HG03103 (cell line): ENCODE measurements around the gene LMBR1.
A peak's percentile ranks its signal among the peaks of the same experiment; 100 is the strongest.

Source experiments
- ATAC-seq: cut with Tn5 transposase; IDR thresholded peaks from one replicate; pipeline ENCODE4 v1.9.1; 2021; ENCODE audit warnings: low read depth; ENCODE audit not compliant: unreplicated experiment

The LMBR1 gene

DNA sequence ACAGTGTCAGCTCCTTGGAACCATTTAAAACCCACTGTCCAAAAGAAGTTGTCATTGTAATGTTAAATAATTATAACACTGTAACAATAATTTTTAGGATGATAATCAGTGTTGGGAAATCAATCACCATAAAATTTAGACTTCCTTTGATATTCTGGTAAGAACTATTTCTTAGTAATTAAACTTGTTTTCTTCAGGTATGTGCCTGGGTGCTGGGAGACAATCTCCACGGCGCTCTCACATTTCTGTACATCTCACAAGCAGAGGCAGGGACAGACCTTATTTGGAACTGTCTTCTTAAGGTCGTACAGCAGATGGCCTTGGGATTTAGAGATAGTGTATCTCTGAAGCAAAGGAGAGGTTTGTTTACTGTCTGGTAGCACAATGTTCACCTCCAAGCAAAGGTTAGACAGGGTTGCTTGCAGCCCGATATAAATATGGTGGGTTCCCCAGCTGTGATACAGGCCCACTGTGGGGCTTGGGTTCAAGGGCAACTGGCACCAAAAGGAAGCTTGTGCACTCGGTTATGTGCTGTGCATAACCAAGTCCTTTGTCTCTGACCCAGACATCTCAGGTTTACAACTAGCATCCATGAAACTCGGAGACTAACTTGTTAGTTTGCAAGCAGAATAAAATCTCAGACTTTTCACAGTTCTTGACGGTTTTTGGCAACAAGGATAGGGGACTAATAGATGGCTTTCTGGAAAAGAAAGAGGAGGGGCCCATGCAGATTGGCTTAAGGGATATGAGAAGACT is 126.9 kb downstream of the LMBR1 start:
- ATAC-seq = no peak

DNA sequence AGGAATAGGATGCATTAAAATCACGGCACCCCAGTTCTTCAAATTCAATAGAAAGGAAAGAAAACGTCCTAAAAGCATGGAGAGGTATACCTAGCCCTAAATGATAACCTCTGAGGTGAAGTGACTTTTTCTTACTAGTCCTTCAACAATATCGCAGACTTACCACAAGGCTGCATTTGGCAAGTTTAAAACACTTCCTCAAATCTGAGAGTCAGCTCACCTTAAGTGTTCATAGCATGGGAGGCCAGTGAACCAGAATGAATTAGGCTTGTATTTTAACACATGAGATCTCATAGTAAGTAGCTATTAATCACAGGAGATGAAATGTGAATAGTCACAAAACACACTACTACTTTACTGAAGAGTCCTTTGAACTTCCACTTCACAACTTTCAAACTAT is 128.2 kb downstream of the LMBR1 start:
- no peak for ATAC-seq

DNA sequence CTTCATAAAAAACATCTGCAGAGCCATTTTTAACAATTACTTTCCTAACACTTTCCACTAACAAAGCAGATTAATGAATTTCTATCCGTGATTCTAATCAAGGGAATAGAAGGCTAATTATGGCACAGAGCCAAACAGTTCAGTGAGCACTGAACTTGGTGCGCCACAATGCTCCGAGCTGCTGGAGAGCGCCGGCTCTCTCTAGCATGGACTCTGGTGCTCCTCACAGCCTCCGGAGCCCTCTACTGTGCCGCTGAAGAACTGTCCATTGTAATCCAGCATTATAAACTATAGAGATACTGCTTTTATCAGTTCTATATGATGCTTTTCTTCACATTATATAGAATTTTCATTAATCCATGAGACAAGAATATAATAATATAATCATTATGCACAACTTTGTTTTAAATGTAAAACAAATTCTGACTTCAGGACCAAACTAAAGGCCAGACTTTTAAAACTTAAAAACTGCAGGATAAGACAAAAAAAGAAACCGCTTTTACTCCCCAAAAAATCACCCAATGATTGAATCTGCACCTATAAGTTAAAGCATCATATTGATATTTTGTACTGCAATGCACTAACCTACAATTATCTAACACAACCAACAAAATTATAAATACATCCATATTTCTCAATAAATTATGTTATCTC is 128.8 kb downstream of the LMBR1 start:
- peak; percentile 55 for ATAC-seq

DNA sequence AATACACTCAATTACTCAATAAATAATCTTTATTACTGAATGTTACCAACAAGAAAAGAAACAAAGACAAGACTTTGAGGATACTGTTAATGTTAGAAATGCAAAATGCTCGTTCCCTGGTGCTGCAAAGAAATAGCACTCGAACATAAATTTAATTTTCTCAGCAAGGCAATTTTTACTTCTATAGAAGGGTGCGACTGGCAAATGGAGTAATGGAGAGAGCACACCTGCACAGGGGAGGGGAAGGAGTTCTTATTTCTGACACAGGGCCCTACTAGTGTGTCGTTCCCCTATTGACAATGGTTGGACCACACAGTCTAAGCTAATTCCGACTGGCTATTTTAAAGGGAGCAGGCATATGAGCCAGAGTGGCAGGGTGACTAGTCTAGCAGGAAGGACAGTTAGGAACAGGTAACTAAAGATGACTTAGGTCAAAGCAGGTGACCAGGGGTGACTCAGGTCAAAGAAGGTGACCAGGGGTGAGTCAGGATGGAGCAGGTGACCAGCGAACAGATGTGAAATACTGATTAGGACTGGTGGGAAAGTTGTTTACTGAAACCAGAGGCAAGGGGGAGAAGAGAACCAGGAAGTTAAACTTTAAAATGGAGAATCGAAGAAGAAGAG is 133.3 kb downstream of the LMBR1 start:
- no peak for ATAC-seq

DNA sequence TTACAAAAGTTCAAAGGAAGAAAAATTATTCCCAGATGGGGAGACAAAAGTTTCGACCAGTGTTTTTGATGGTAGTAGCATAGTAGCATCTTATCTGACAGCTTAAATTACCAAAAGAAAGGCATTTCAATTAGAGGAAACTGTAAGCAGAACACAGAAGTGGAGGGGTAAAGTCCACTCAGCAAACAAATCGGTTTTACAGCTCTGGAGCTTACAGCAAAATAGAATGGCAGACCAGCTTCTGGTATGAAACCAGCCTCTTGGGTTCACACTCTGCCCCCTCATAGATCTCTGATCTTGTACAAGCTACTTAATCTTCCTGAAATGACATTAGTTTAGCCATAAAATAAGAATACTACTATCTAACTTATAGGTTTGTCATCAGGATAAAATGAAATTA is 133.8 kb downstream of the LMBR1 start:
- ATAC-seq = no peak

DNA sequence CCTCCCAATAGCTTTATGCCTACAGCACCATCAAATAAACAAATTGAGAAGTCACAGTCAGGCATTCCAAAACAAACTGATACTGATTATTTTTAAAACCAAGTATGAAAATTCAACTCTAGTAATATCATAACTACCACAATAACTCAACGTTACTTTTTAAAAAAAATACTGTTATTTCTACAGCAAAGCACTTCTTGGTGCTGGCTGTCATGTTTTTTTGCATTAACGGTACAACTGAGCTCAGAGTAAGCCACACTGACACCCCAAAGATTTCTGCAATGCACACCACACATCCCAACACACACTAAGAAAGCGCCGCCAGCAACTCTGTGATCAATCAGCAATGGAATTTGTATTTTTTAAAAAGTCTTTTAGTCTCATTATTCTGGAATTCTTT is 138.8 kb downstream of the LMBR1 start:
- ATAC-seq = no peak

DNA sequence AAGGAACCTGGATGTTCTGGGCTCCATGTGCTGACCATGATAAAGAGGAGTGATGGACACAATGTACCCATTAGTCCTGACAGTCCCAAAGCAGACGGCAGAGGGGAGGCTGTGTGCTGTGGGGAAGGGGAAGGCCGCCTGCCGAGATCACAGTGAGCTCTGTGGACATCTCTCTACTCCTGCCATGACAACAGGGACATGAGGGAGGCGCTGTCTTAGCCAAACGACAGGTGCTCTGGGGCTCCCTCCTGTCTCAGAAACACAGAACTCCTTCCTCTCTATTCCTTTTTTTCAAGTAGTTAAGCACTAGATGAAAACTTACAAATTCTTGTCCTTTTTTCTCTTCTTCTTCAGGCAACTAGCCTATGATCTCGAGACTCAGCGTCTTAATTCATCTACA is 139.4 kb downstream of the LMBR1 start:
- ATAC-seq = no peak

DNA sequence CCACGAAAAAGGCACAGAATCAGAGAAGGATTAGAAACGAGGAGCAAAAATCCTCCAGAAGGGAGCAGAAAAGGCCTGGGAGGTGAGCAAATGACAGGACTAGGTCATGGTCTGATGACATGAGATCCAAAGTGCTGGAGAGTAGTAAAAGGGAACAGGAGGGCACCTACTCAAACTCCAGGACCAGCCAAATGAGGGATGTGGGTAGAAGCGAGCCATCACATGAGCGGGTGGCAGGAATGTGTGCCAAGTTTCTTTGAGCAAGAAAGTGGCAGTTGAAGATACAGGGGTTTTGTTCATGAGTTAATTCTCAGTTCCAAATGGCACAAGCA is 139.8 kb downstream of the LMBR1 start:
- ATAC-seq = no peak

DNA sequence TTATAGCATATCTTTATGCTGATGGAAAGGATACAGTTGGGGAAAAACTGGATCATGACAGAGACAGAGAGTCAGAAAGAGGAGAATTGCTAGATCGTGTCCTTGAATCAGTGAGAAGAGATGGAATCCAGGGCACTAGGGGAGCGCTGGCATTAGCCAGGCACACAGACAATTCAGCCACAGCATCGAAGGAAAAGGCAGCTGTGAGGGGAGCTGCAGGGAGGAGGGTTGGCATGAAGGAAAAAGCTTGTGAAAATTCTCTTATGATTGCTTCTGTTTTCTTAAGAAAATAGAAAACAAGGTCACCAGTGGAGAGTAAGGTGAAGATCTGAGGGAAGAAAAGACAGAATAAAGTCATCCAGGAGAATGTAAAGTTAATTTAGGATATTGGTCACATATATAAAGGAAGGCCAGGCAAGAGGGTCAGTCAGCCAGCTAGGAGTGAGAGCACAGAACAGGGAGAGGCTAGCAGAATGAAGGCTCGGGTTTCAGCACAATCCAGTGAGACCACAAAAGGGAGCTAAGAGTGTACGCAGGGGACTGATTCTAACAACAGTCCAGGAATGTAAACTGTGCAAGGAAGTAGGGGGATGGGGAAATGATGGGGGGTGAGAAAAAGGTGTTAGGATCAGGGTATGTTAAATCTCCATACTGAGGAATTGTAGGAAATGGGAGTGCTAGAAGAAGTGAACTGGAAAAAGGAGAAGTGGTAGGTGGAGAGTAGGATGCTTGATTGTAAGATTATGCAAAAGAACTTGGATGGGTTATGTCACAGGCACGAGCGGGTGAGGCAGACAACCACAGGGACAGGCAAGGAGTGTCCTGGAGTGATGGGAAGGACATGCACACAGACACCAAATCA is 140.4 kb downstream of the LMBR1 start:
- ATAC-seq = no peak

DNA sequence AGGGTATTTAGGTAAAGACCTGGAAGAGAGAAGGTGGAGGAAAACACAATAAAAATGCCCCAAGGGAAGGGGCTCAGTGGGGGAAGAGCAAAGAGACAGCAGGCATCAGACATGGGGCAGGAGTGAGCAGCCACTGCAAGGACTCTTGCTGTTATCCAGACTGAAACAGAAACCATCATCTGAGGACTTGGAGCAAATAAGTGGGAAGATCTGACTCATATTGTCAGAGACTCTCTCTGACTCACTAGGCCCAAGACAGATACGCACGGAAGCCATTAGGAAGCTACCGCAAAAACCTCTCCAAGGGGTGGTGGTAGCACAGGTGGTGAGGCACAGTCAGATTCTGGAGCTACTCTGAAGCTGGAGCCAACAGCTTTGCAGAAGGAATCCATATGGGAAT is 141.7 kb downstream of the LMBR1 start:
- ATAC-seq = no peak

DNA sequence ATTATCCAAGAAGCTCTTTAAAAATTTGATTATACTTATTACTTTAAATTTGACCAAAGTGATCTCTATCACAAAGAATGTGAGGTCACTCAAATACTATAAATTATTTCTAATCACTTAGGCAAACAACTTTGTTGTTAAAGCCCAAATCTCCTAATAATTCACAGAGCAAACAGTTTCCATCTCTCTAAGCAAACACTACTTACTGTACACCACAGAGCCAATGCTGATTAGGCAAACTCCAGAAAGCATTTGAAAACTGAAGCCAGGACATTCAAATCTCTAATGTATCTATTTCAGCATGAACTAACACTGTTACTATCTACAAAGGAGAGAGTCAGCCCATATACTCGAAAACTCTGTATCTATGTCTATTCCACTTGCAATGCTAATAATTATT is 145.3 kb downstream of the LMBR1 start:
- no peak for ATAC-seq

DNA sequence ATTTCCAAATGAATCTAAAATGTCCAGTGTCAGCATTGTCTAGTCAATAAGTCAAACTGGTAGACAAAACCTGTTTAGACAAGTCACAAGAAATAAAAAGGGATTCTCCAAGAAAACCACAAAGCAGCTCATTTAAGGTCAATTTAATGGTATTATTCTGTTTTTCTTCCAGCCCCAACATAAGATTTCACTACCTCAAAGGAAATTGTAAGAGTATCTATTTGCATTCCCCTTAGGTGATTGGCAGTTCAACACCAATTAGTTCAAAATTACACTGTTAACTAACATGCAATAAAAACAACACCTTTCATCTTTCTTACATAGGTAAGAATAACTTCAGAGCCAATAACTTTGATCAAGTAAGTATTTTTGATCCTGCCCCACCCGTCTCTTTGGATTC is 146.1 kb downstream of the LMBR1 start:
- ATAC-seq = no peak

DNA sequence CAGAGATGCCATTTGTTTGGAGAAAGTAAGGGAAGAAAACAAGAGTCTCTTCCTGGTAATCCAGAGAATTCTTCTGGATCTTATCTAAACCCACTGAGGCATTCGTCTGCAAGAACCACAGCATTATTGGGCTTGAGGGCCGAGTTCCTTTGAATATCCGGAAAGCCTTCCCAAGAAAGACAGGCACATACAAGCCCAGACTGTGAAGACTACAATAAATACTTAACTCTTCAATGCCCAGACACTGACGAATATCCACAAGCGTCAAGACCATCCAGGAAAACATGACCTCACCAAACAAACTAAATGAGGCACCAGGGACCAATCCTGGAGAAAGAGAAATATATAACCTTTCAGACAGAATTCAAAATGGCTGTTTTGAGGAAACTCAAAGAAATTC is 153.4 kb downstream of the LMBR1 start:
- ATAC-seq = no peak

DNA sequence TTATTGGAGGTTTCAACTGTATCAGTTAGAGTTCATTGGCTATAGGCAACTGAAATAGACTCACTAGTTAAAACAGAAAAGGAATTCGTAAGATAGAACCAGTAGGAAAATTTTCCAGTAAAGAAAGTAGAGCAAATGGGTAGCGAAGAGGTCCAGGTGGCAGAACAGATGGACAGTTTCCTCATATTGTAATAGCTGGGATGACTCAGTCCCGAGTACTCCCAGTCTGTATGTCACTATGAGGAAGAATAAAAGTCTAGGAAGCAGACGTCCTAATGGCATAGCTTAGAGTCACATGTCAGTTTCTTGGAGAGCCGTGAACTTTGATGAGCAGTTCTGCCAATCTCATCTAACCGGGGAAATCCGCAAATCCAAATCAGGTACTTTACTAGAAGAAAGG is 157.1 kb downstream of the LMBR1 start:
- no peak for ATAC-seq

DNA sequence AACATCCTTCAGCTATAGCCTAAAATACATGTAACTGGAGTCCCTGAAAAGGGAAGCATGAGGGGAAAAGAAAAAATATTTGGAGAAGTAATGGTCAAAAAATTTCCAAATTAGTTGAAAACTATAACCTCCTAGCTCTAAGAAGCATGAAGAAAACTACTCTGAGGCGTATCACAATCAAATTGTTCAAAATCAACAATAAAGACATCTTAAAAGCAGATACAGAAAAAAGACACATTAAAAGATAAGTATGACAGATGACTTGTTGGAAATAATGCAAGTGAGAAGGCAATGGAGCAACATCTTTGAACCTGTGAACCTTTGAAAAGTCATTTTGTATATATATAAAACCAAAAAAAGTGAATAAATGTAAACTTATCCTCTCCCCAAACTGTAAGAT is 159.3 kb downstream of the LMBR1 start:
- no peak for ATAC-seq

DNA sequence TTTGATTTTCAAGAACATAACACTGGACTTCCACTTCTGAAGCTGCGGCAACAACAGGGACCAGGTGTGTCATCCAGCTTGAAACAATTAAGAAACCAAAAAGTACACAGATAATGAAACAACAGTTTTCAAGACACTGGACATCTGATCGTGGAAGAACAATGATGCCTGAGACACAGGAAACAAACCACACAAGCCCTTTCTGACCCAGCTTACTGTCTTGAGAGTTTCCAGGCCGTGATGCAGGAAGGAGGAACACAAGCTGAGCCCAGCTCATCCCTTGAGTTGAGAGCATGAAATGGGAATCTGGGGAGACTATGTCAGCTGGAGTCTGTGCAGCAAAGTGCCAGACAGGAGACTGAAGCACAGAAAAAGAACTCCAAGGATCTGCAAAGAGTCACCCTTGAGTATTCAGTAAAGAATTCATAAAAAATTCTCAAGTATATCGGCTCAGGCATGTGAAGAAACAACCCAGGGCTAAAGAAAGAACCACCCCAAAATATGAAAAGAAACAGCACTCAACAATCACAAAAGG is 160.8 kb downstream of the LMBR1 start:
- no peak for ATAC-seq

DNA sequence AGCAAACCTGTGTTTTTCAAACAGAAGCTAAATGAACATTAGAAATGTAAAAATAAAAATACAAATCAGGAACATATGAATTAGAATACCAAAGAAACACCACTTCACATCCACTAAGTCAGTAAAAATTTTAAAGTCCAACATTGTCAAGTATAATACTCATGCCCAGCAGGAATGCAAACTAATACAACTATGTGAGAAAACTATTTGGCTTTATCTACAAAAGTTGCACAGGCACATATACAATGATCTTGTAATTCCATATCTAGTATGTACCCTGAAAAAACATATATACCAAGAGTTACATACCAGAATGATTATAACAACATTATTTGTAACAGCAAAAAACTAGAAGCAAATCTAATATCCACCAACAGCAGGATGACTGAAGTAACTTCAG is 161.3 kb downstream of the LMBR1 start:
- ATAC-seq = no peak

DNA sequence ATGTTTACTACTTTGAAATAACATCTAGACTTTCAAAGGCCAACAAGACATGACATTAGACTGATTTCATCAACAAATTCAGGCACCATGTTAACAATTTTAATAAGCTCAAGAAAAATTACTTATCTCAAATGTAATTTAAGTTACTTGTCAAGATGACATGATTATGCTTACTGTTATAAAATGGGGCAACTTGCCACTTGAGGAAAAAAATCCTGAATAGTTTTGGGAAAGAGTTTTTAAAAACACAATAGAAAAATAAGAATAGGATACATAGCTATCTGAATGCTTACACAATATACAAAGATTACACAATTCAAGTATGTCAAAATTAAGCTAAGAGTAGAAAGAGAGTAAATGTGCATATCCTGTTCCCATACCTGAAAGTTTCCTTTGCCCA is 167.0 kb downstream of the LMBR1 start:
- ATAC-seq = no peak

DNA sequence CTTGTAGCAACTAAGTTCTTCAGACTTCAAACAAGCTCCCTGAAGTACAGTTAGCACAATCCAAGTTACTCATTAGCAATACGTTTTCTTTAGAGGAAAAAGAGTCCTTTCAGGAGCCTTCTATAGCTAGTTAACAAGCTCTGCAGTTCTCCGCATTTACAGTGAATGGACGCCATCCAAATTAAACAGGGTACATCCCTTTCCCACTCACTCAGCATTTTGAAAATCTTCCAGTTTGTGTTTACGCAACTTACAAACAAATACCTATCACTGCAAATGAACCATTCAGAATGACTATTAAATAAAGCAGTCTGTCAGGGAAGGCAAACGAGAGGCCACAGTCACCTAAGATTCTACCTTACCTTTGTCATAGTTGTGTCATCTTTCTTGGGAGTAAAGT is 167.9 kb downstream of the LMBR1 start:
- no peak for ATAC-seq

DNA sequence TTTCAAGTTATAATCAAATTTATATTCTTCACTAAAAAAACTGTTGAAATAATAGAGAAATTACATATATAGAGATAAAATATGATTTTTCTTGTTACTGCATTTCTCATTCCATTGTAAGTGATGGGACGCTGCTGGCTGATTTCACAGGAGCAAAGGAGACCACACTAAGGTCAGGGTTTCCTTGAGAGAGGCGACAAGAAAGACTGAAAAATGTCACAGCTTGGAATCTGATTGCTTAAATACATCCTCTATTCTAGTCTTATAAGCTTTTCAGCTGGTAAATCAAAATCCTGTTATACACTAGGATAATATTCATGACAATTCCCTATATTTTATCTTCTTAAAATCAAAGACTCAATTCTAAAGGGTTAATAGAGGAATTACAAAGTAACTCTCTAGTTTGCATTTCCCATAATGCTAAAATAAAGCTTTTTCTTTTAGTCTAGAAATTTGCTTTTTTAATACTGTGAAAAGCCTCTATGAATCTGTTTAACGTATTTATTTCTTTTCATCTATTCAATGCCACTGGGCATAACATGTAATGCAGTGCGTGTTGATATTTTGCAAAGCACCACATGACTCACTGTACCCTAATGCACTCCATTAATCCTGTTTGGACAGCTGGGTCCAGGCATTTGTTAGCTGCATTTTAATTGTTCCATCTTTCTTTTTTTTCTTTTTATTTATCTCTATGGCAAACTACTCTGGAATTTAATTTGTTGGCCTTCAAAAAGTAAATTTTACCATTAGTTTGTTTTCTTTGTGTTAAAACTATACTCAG is 170.7 kb downstream of the LMBR1 start:
- no peak for ATAC-seq
